Caco-2 (cell line): ENCODE measurements around the gene DRD4. TPM values are rescaled to one million over a fixed set of nuclear protein-coding genes. Genes with fewer than 3 reads are reported as not detected.

Source experiments
- BruUV-seq: library from RNA; stranded (reverse); fragments of 400-500 nt; replicated peaks from 2 replicates; lab custom pipeline; 2021; lab: Mats Ljungman, UMichigan
- CTCF ChIA-PET: fragments of 300-600 bp; sonication (Branson Sonifier 250); formaldehyde crosslinking; loops from one replicate; lab custom pipeline; 2022; ENCODE audit warnings: antibody characterized with exemption; lab: Charles Lee
- POLR2A ChIA-PET: fragments of 300-600 bp; sonication (Branson Sonifier 250); formaldehyde crosslinking; loops from one replicate; lab custom pipeline; 2022; ENCODE audit warnings: antibody characterized with exemption; lab: Charles Lee
- DNase-seq, 2 experiments: peaks; one replicate each; pipeline versions ENCODE4 v3.0.0 to v3.0.0-alpha.2; 2020 to 2022
- H3K27me3 ChIP-seq: replicated peaks from 2 replicates; pipeline ENCODE4 v1.6.0; 2011; ENCODE audit warnings: low read length; ENCODE audit not compliant: control insufficient read depth, insufficient read depth
- H3K36me3 ChIP-seq: 2 replicates; pipeline ENCODE4 v1.5.1; 2011; ENCODE audit warnings: low read length; ENCODE audit not compliant: control insufficient read depth, insufficient read depth
- H3K4me1 ChIP-seq: fragments of 250-450 bp; sonication (Bioruptor Pico); 2 replicates; pipeline ENCODE4 v1.5.1; 2020; ENCODE audit warnings: mild to moderate bottlenecking
- H3K4me3 ChIP-seq: 2 replicates; pipeline ENCODE4 v1.5.1; 2011; ENCODE audit warnings: low read depth, mild to moderate bottlenecking, control low read depth, low read length
- H3K9me3 ChIP-seq: fragments of 250-450 bp; sonication (Bioruptor Pico); 2 replicates; pipeline ENCODE4 v1.5.1; 2020; ENCODE audit warnings: mild to moderate bottlenecking, moderate library complexity
- H3K27ac Mint-ChIP-seq: one replicate; pipeline ENCODE4 v1.8.0; 2022; ENCODE audit warnings: mixed read lengths; ENCODE audit not compliant: unreplicated experiment
- H3K27me3 Mint-ChIP-seq: one replicate; pipeline ENCODE4 v1.8.0; 2022; ENCODE audit warnings: mixed read lengths; ENCODE audit not compliant: insufficient read depth, unreplicated experiment
- H3K36me3 Mint-ChIP-seq: one replicate; pipeline ENCODE4 v1.8.0; 2022; ENCODE audit warnings: mild to moderate bottlenecking, mixed read lengths; ENCODE audit not compliant: insufficient read depth, unreplicated experiment
- H3K4me1 Mint-ChIP-seq: one replicate; pipeline ENCODE4 v1.8.0; 2022; ENCODE audit warnings: low read depth, mixed read lengths; ENCODE audit not compliant: unreplicated experiment
- H3K4me3 Mint-ChIP-seq: one replicate; pipeline ENCODE4 v1.8.0; 2022; ENCODE audit warnings: mild to moderate bottlenecking, moderate library complexity, mixed read lengths; ENCODE audit not compliant: unreplicated experiment
- H3K9me3 Mint-ChIP-seq: one replicate; pipeline ENCODE4 v1.8.0; 2022; ENCODE audit warnings: mixed read lengths; ENCODE audit not compliant: unreplicated experiment
- intact Hi-C: fragments of 100-400 bp; cut with micrococcal nuclease; formaldehyde crosslinking; loops from one replicate; pipeline ENCODE4 v1.10.0; 2022; ENCODE audit not compliant: unreplicated experiment
- total RNA-seq: library from RNA; stranded (reverse); gene quantifications from 2 replicates; pipeline ENCODE4 v1.2.3, GENCODE V29; 2022
- TF ChIP-seq, protein P1 (sequence below), 2 experiments: fragments of 200-600 bp in 1 of 2; IDR thresholded peaks; 1 replicate in 1 of 2; 2 replicates in 1 of 2; pipeline versions ENCODE4 v1.5.1 to v1.8.0; 2011 to 2022; ENCODE audit warnings: antibody characterized with exemption in 1 of 2, control low read depth in 1 of 2, inconsistent platforms in 1 of 2, low read depth in 1 of 2, low read length in 1 of 2, mild to moderate bottlenecking in 1 of 2, moderate library complexity in 1 of 2; ENCODE audit not compliant: insufficient read depth in 1 of 2, severe bottlenecking in 1 of 2, unreplicated experiment in 1 of 2

DRD4 gene
- total RNA-seq, 1 experiment from 2014 or later: 1.0 TPM

GRCh38 chr11:620201-620600 lies 16.9 kb upstream of the DRD4 start:
- POLR2A ChIA-PET: no interaction called here
- no peak overlapping the region for H3K27ac Mint-ChIP-seq
- Histone ChIP-seq H3K4me1 (peaks cover 21% of the 10 kb centered on the region), H3K4me3 (no peak overlapping the region), H3K9me3 (no peaks in the 10 kb centered on the region), H3K27me3 (no peaks in the 10 kb centered on the region), H3K36me3 (peaks cover 1% of the 10 kb centered on the region)
- no peak overlapping the region for H3K4me3 Mint-ChIP-seq
- intact Hi-C loops: no loop called here
- H3K4me1 Mint-ChIP-seq: no peaks in the 10 kb centered on the region
- no peaks in the 10 kb centered on the region for H3K27me3 Mint-ChIP-seq
- CTCF ChIA-PET: no interaction called here
- peaks cover 82% of the 10 kb centered on the region for H3K36me3 Mint-ChIP-seq
- no peak for DNase-seq
- TF ChIP-seq, protein P1, sequence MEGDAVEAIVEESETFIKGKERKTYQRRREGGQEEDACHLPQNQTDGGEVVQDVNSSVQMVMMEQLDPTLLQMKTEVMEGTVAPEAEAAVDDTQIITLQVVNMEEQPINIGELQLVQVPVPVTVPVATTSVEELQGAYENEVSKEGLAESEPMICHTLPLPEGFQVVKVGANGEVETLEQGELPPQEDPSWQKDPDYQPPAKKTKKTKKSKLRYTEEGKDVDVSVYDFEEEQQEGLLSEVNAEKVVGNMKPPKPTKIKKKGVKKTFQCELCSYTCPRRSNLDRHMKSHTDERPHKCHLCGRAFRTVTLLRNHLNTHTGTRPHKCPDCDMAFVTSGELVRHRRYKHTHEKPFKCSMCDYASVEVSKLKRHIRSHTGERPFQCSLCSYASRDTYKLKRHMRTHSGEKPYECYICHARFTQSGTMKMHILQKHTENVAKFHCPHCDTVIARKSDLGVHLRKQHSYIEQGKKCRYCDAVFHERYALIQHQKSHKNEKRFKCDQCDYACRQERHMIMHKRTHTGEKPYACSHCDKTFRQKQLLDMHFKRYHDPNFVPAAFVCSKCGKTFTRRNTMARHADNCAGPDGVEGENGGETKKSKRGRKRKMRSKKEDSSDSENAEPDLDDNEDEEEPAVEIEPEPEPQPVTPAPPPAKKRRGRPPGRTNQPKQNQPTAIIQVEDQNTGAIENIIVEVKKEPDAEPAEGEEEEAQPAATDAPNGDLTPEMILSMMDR (IDR thresholded peaks at IDR 0.05; ENCODE audit: insufficient read depth in 1 of 2, low read depth in 1 of 2, low read length in 1 of 2, severe bottlenecking in 1 of 2, unreplicated experiment in 1 of 2): no peak
- H3K9me3 Mint-ChIP-seq: no peaks in the 10 kb centered on the region
- BruUV-seq: no TSS peak

DNA sequence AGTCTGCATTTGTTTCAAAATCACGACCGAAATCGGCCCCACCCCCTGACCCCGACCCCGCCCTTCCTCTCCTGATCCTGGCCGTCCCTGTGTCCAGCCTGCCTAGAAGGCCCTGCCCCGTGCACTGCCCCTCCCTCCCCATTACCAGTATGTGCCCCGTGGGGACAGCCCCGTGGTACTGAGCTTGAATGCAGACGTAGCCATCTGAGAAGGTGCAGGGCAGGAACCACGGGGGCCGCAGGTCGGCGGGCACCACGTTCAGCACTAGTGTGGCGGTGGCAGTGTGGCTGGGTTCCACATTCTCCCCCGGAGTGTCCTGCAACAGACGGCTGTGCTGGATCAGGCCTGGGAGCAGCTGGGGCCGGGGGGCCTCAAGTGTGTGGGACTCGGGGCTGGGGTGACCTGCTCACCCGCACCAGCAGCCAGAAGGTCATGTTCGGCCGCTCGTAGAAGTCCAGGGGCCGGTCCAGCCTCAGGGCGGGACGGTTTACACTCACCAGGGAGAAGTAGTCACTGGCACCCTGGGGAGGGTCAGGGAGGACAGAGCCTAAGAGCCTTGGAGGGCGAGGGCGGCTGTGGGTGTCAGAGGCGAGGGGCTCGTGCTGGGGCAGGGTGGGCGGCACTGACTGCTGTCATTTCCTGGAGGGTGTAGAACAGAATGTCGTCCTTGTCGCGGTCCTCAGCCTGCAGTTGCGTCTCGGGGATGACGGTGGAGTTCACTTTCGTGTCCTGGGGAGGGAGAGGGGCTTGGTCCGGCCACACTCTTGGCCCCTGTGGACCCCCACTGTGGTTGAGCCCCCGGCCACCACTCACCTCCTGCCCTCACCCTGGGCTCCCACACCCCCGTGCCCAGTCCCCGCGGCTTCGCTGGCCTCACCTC lies 15.9 kb upstream of the DRD4 start:
- DNase-seq: no peak
- CTCF ChIA-PET: no interaction called here
- Mint-ChIP-seq H3K27ac (no peak overlapping the region), H3K4me3 (no peak overlapping the region), H3K36me3 (peaks cover 77% of the 10 kb centered on the region), H3K9me3 (no peaks in the 10 kb centered on the region), H3K27me3 (no peaks in the 10 kb centered on the region), H3K4me1 (no peaks in the 10 kb centered on the region)
- TF ChIP-seq, protein P1 (IDR thresholded peaks at IDR 0.05; ENCODE audit: insufficient read depth in 1 of 2, low read depth in 1 of 2, low read length in 1 of 2, severe bottlenecking in 1 of 2, unreplicated experiment in 1 of 2): no peak
- H3K9me3 ChIP-seq: no peaks in the 10 kb centered on the region
- no TSS peak for BruUV-seq
- POLR2A ChIA-PET: no interaction called here
- intact Hi-C loops: no loop called here
- H3K36me3 ChIP-seq: no peaks in the 10 kb centered on the region; the same call in none of the 2 replicates
- H3K4me3 ChIP-seq: no peak overlapping the region
- H3K4me1 ChIP-seq: peaks cover 25% of the 10 kb centered on the region
- H3K27me3 ChIP-seq: no peaks in the 10 kb centered on the region

- no peak overlapping the region for H3K27ac Mint-ChIP-seq
- Histone ChIP-seq H3K36me3 (no peaks in the 10 kb centered on the region; the same call in none of the 2 replicates), H3K4me1 (peaks cover 25% of the 10 kb centered on the region), H3K27me3 (no peaks in the 10 kb centered on the region), H3K9me3 (no peaks in the 10 kb centered on the region), H3K4me3 (no peak overlapping the region)
- CTCF ChIA-PET: no interaction called here
- intact Hi-C loops: no loop called here
- TF ChIP-seq, protein P1 (IDR thresholded peaks at IDR 0.05; ENCODE audit: insufficient read depth in 1 of 2, low read depth in 1 of 2, low read length in 1 of 2, severe bottlenecking in 1 of 2, unreplicated experiment in 1 of 2): no peak
- no peaks in the 10 kb centered on the region for H3K27me3 Mint-ChIP-seq
- no peaks in the 10 kb centered on the region for H3K4me1 Mint-ChIP-seq
- no peaks in the 10 kb centered on the region for H3K9me3 Mint-ChIP-seq
- H3K36me3 Mint-ChIP-seq: peaks cover 70% of the 10 kb centered on the region
- no peak overlapping the region for H3K4me3 Mint-ChIP-seq
- DNase-seq: no peak
- BruUV-seq: no TSS peak
- POLR2A ChIA-PET: no interaction called here
Observed at GRCh38 chr11:621838-622237, 15.2 kb upstream of the DRD4 start.
